ENCODE results near the gene NAALADL2. TPM values are rescaled to one million over a fixed set of nuclear protein-coding genes. Genes with fewer than 3 reads are reported as not detected.

NAALADL2 gene
- total RNA-seq, 1 experiment from 2014 or later: 2.7 TPM

GRCh38 chr3:175445741-175446140 is 586.6 kb downstream of the NAALADL2 start:
- no peak for TF ChIP-seq TCF7L2 (IDR thresholded peaks at IDR 0.05; ENCODE audit: low read depth, low read length)
- no peak for TF ChIP-seq POLR2AphosphoS5 (IDR thresholded peaks at IDR 0.05; ENCODE audit: low read depth, low read length)
- no peak for TF ChIP-seq SIN3A (IDR thresholded peaks at IDR 0.05; ENCODE audit: borderline replicate concordance, insufficient read depth, low read depth, low read length)
- no peak for TF ChIP-seq REST (IDR thresholded peaks at IDR 0.05; ENCODE audit: insufficient read depth in 1 of 2, low read depth in 2 of 2, low read length in 1 of 2)
- TF ChIP-seq CTCF (IDR thresholded peaks at IDR 0.05): no peak
- Histone ChIP-seq H3K27ac (ENCODE audit: low read length) (no peak overlapping the region), H3K4me1 (ENCODE audit: control insufficient read depth, insufficient read depth, low read length) (no peaks in the 10 kb centered on the region), H3K36me3 (ENCODE audit: control insufficient read depth, insufficient read depth, low read length) (no peaks in the 10 kb centered on the region), H3K4me3 (ENCODE audit: low read depth in 2 of 2, low read length in 2 of 2) (no peak overlapping the region), H3K27me3 (ENCODE audit: control insufficient read depth, insufficient read depth, low read length) (no peaks in the 10 kb centered on the region), H3K9me3 (ENCODE audit: control insufficient read depth, insufficient read depth, low read depth, low read length) (no peaks in the 10 kb centered on the region)
- ChIA-PET POLR2A (no interaction called here), CTCF (no interaction called here)
- BruUV-seq (replicated peaks): no TSS peak
- DNase-seq (ENCODE audit: low read depth, low spot score): no peak
- no peak for ATAC-seq
- in situ Hi-C loops (cut with HindIII; ENCODE audit: low pct_unique_long_range_greater_than_20kb, low sequenced_read_pairs) (no loop called here), intact Hi-C loops (cut with micrococcal nuclease; ENCODE audit: unreplicated experiment) (no loop called here)

GRCh38 chr3:175447521-175447920 is 588.4 kb downstream of the NAALADL2 start:
- in situ Hi-C loops (cut with HindIII; ENCODE audit: low pct_unique_long_range_greater_than_20kb, low sequenced_read_pairs) (no loop called here), intact Hi-C loops (cut with micrococcal nuclease; ENCODE audit: unreplicated experiment) (no loop called here)
- DNase-seq (ENCODE audit: low read depth, low spot score) (no peak), ATAC-seq (no peak)
- no peaks in the 10 kb centered on the region for H3K27me3 ChIP-seq (ENCODE audit: control insufficient read depth, insufficient read depth, low read length)
- H3K9me3 ChIP-seq (ENCODE audit: control insufficient read depth, insufficient read depth, low read depth, low read length): no peaks in the 10 kb centered on the region
- TF ChIP-seq REST (IDR thresholded peaks at IDR 0.05; ENCODE audit: insufficient read depth in 1 of 2, low read depth in 2 of 2, low read length in 1 of 2) (no peak), SIN3A (IDR thresholded peaks at IDR 0.05; ENCODE audit: borderline replicate concordance, insufficient read depth, low read depth, low read length) (no peak), POLR2AphosphoS5 (IDR thresholded peaks at IDR 0.05; ENCODE audit: low read depth, low read length) (no peak), CTCF (IDR thresholded peaks at IDR 0.05) (no peak), TCF7L2 (IDR thresholded peaks at IDR 0.05; ENCODE audit: low read depth, low read length) (no peak)
- CTCF ChIA-PET: no interaction called here
- no peak overlapping the region for H3K4me3 ChIP-seq (ENCODE audit: low read depth in 2 of 2, low read length in 2 of 2)
- BruUV-seq (replicated peaks): no TSS peak
- no peaks in the 10 kb centered on the region for H3K36me3 ChIP-seq (ENCODE audit: control insufficient read depth, insufficient read depth, low read length)
- no peak overlapping the region for H3K27ac ChIP-seq (ENCODE audit: low read length)
- POLR2A ChIA-PET: no interaction called here
- H3K4me1 ChIP-seq (ENCODE audit: control insufficient read depth, insufficient read depth, low read length): no peaks in the 10 kb centered on the region
